ENCODE results near the gene CCDC74A.
"Not testable (repeated sequence)": the region's sequence is repeated elsewhere in the genome, so short reads cannot be mapped to it uniquely, and the experiment has no call there.

Gene CCDC74A

GRCh38 chr2:131566371-131566770, 38.7 kb downstream of the CCDC74A start:
- DNase-seq (ENCODE audit: low read depth) = no peak

- DNase-seq (ENCODE audit: low read depth) = no peak
Measured at GRCh38 chr2:131567891-131568290, 40.2 kb downstream of the CCDC74A start.

DNA sequence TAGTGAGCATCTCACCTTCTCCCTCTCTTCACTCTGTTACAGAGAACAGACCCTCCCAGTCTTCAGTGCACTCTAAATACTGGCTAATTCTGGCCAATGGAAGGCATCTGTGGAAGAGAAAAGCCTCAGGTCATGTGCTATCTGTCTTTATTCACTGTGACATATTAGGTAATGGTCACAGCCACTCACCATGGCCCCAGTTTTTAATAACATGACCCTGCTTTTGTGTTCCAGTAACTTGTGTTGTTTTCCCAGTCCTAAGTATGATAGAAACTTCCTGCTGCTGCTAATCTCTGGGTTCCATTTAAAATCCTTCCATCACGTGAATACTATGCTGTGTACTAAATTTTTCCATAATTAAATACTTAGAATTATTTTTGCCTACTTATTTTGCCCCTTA, 40.7 kb downstream of the CCDC74A start:
- not testable (repeated sequence) for DNase-seq (ENCODE audit: low read depth)

DNA sequence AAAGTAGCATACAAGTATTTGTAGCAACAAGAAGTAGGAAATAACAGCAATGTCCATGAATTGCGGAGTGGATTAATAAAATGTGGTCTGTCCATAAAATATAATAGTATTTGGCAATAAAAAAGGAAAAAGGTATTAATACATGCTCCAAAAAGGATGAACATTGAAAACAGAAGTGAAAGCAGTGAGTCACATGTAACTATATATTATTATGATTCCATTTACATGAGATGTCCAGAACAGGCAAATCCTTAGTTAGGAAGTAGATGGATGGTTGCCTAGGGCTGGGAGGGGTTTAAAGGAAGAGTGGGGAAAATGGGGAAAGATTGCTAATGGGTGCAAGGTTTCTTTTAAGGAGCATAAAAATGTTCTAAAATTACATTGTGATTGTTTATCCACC, 44.5 kb downstream of the CCDC74A start:
- no peak for DNase-seq (ENCODE audit: low read depth)

- no peak for DNase-seq (ENCODE audit: low read depth)
Measured at GRCh38 chr2:131577812-131578211, 50.1 kb downstream of the CCDC74A start.

- no peak for DNase-seq (ENCODE audit: low read depth)
Measured at GRCh38 chr2:131580187-131580586, 52.5 kb downstream of the CCDC74A start.

All from stimulated activated CD8-positive, alpha-beta memory T cell treated with anti-CD3 and anti-CD28 coated beads, Interleukin-12 subunit alpha, Interleukin-12 subunit beta, amount 100 ng/mL, for 4 hours (primary cell).